ENCODE measurements around the gene OSBPL1A. TPM values are rescaled to one million over a fixed set of nuclear protein-coding genes. Genes with fewer than 3 reads are reported as not detected.

OSBPL1A gene
- 10 to 100 TPM in 3 of 4 donors, 1 to 10 TPM in 1; 10.0 to 30.9 (median 15.1) TPM for total RNA-seq

- H3K4me3 ChIP-seq = peak within 1 kb of the TSS; percentile 55 to 98 (median 78)
- H3K4me1 ChIP-seq = peaks cover 11 to 53% (median 26%) of the 10 kb centered on the region in 3 donors
- TF ChIP-seq POLR2A (IDR thresholded peaks at IDR 0.05) = peak in 3 of 4 donors; percentile 16 to 77 (median 55)
- TF ChIP-seq, protein P1, sequence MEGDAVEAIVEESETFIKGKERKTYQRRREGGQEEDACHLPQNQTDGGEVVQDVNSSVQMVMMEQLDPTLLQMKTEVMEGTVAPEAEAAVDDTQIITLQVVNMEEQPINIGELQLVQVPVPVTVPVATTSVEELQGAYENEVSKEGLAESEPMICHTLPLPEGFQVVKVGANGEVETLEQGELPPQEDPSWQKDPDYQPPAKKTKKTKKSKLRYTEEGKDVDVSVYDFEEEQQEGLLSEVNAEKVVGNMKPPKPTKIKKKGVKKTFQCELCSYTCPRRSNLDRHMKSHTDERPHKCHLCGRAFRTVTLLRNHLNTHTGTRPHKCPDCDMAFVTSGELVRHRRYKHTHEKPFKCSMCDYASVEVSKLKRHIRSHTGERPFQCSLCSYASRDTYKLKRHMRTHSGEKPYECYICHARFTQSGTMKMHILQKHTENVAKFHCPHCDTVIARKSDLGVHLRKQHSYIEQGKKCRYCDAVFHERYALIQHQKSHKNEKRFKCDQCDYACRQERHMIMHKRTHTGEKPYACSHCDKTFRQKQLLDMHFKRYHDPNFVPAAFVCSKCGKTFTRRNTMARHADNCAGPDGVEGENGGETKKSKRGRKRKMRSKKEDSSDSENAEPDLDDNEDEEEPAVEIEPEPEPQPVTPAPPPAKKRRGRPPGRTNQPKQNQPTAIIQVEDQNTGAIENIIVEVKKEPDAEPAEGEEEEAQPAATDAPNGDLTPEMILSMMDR (IDR thresholded peaks at IDR 0.05) = no peak
- H3K27ac ChIP-seq = peak within 1 kb of the TSS; percentile 80 to 97 (median 92)
- intact Hi-C loops (cut with DNase I) = no loop called here
- no peaks in the 10 kb centered on the region for H3K36me3 ChIP-seq
- 4 to 8% methylated on average over 9 of the region's 55 CpGs for WGBS, 2 donors
- peak; percentile 65 for DNase-seq
- no peaks in the 10 kb centered on the region for H3K9me3 ChIP-seq
- H3K27me3 ChIP-seq = peaks cover 0 to 4% (median 0%) of the 10 kb centered on the region in 4 donors
Measured at GRCh38 chr18:24397694-24398368, at the start of gene OSBPL1A. OSBPL1A (minus strand) TSS chr18:24397824; CDS start chr18:24377533, 20,291 bp downstream.

DNA sequence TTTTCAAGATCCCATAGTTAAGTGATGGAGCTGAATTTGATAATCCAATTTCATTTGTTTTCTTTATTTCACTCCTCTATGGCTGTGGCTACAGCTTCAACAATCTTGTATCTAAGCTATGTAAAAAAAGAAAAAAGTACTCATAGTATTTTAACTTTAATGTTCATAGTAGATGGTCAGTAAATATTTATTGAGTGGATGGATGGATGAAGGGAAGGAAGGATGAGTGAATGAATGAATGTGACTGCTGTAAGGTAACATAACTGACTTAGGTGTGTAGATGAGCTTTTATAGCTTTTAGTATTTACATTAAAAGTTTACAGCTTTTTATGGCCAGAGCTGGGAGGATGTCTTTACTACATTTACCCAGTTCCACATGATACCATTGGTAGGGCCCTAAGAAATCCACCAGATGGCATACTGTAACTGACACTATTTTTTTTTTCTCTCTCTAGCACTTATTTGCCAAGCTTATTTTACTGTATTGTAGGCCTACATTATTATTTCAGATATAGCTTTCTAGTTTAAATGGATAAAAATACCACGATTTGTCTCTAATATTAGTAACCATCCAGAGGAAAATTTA lies 49.4 kb upstream of the OSBPL1A start:
- DNase-seq = no peak
- H3K4me3 ChIP-seq = no peak overlapping the region
- no peaks in the 10 kb centered on the region for H3K27me3 ChIP-seq
- H3K36me3 ChIP-seq = peaks cover 0 to 100% (median 13%) of the 10 kb centered on the region in 3 donors
- H3K9me3 ChIP-seq = no peaks in the 10 kb centered on the region
- no peaks in the 10 kb centered on the region for H3K4me1 ChIP-seq
- no peak overlapping the region for H3K27ac ChIP-seq
- 77 to 87% methylated on average over 1 of the region's 1 CpG for WGBS, 2 donors
- TF ChIP-seq, protein P1 (IDR thresholded peaks at IDR 0.05) = no peak
- no peak for TF ChIP-seq POLR2A (IDR thresholded peaks at IDR 0.05)
- intact Hi-C loops (cut with DNase I) = no loop called here

- Histone ChIP-seq H3K4me3 (no peak overlapping the region), H3K9me3 (no peaks in the 10 kb centered on the region), H3K27me3 (no peaks in the 10 kb centered on the region), H3K27ac (no peak overlapping the region), H3K4me1 (no peaks in the 10 kb centered on the region), H3K36me3 (peaks cover 0 to 100% (median 15%) of the 10 kb centered on the region in 3 donors)
- intact Hi-C loops (cut with DNase I) = no loop called here
- DNase-seq = no peak
- WGBS, 2 donors = 84 to 94% methylated on average over 1 of the region's 1 CpG
- no peak for TF ChIP-seq POLR2A (IDR thresholded peaks at IDR 0.05)
- TF ChIP-seq, protein P1 (IDR thresholded peaks at IDR 0.05) = no peak
Measured at GRCh38 chr18:24446453-24446852, 48.8 kb upstream of the OSBPL1A start.

DNA sequence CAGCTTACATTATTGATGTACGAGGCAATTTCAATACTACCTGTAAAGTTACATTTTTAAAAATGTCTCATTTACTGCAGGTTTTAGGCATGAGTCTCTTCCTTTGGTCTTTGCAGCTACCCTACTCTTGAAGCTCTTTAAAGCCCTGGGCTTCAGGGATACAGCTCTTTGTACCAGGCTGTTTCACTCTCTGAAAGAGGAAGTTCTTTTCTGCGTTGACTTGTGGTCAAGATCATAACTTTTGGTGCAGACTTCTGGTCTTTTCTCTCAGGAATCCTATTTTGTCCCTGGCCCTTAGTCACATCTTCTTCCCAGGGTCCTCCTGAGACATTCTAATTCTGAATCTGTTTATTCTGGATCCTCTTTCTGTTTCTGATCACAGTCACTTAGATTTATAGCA lies 46.2 kb upstream of the OSBPL1A start:
- 62 to 66% methylated on average over 2 of the region's 2 CpGs for WGBS, 2 donors
- no peak overlapping the region for H3K27ac ChIP-seq
- no peak overlapping the region for H3K4me3 ChIP-seq
- H3K36me3 ChIP-seq = peaks cover 0 to 99% (median 14%) of the 10 kb centered on the region in 3 donors
- H3K4me1 ChIP-seq = no peaks in the 10 kb centered on the region
- no peaks in the 10 kb centered on the region for H3K27me3 ChIP-seq
- intact Hi-C loops (cut with DNase I) = no loop called here
- no peaks in the 10 kb centered on the region for H3K9me3 ChIP-seq
- TF ChIP-seq POLR2A (IDR thresholded peaks at IDR 0.05) = no peak
- TF ChIP-seq, protein P1 (IDR thresholded peaks at IDR 0.05) = no peak
- DNase-seq = no peak

GRCh38 chr18:24436939-24437338 lies 39.3 kb upstream of the OSBPL1A start:
- intact Hi-C loops (cut with DNase I) = no loop called here
- Histone ChIP-seq H3K27me3 (no peaks in the 10 kb centered on the region), H3K4me1 (no peaks in the 10 kb centered on the region), H3K27ac (no peak overlapping the region), H3K4me3 (no peak overlapping the region), H3K36me3 (peaks cover 0 to 69% (median 6%) of the 10 kb centered on the region in 3 donors), H3K9me3 (no peaks in the 10 kb centered on the region)
- TF ChIP-seq, protein P1 (IDR thresholded peaks at IDR 0.05) = no peak
- no peak for TF ChIP-seq POLR2A (IDR thresholded peaks at IDR 0.05)
- no peak for DNase-seq
- 53 to 83% methylated on average over 1 of the region's 1 CpG for WGBS, 2 donors

All from esophagus squamous epithelium (tissue), 5 donors.